RWPE2 (cell line): Measurements from ENCODE around the gene SULT1E1.
A peak's percentile ranks its signal among the peaks of the same experiment; 100 is the strongest.

Source experiments
- ATAC-seq: fragments of 200-7000 bp; cut with Tn5 transposase; 3 replicates; pipeline ENCODE4 v1.9.1; 2021; ENCODE audit warnings: low read depth
- DNase-seq: peaks from one replicate; pipeline ENCODE4 v3.0.0-alpha.2; 2020; ENCODE audit warnings: low spot score
- H3K27ac ChIP-seq: fragments of 450-650 bp; 2 replicates; pipeline ENCODE4 v1.5.1; 2017; ENCODE audit warnings: mild to moderate bottlenecking; ENCODE audit not compliant: poor library complexity, severe bottlenecking
- H3K27me3 ChIP-seq: fragments of 250-450 bp; sonication (Bioruptor Pico); 2 replicates; pipeline ENCODE4 v1.5.1; 2021; ENCODE audit warnings: mild to moderate bottlenecking, moderate library complexity; ENCODE audit not compliant: insufficient read depth, poor library complexity, severe bottlenecking
- H3K36me3 ChIP-seq: fragments of 250-450 bp; sonication (Bioruptor Pico); 2 replicates; pipeline ENCODE4 v1.5.1; 2020; ENCODE audit warnings: low read depth, mild to moderate bottlenecking, moderate library complexity
- H3K4me1 ChIP-seq: fragments of 250-450 bp; sonication (Bioruptor Pico); 2 replicates; pipeline ENCODE4 v1.5.1; 2021; ENCODE audit warnings: mild to moderate bottlenecking, moderate library complexity; ENCODE audit not compliant: insufficient read depth, poor library complexity, severe bottlenecking
- H3K4me3 ChIP-seq: fragments of 250-450 bp; sonication (Bioruptor Pico); 2 replicates; pipeline ENCODE4 v1.5.1; 2021; ENCODE audit warnings: mild to moderate bottlenecking, moderate library complexity; ENCODE audit not compliant: severe bottlenecking
- H3K9me3 ChIP-seq: fragments of 250-450 bp; sonication (Bioruptor Pico); 2 replicates; pipeline ENCODE4 v1.5.1; 2021; ENCODE audit warnings: mild to moderate bottlenecking, moderate library complexity; ENCODE audit not compliant: severe bottlenecking
- CTCF ChIP-seq: fragments of 450-650 bp; IDR thresholded peaks from one replicate; pipeline ENCODE4 v1.5.1; 2017; ENCODE audit warnings: mild to moderate bottlenecking, moderate library complexity; ENCODE audit not compliant: poor library complexity, severe bottlenecking

SULT1E1 gene

GRCh38 chr4:69823481-69824186 is 36.3 kb downstream of the SULT1E1 start:
- DNase-seq (no peak), ATAC-seq (peak; percentile 89)
- Histone ChIP-seq H3K4me3 (no peak overlapping the region), H3K36me3 (no peaks in the 10 kb centered on the region), H3K27me3 (no peaks in the 10 kb centered on the region), H3K9me3 (no peaks in the 10 kb centered on the region), H3K27ac (no peak overlapping the region), H3K4me1 (no peaks in the 10 kb centered on the region)
- TF ChIP-seq CTCF = peak; percentile 75

GRCh38 chr4:69823048-69823447 is 36.9 kb downstream of the SULT1E1 start:
- no peaks in the 10 kb centered on the region for H3K9me3 ChIP-seq
- no peaks in the 10 kb centered on the region for H3K4me1 ChIP-seq
- DNase-seq (no peak), ATAC-seq (no peak)
- TF ChIP-seq CTCF = no peak
- H3K36me3 ChIP-seq = no peaks in the 10 kb centered on the region
- no peaks in the 10 kb centered on the region for H3K27me3 ChIP-seq
- no peak overlapping the region for H3K4me3 ChIP-seq
- no peak overlapping the region for H3K27ac ChIP-seq

GRCh38 chr4:69822198-69822597 is 37.7 kb downstream of the SULT1E1 start:
- DNase-seq (no peak), ATAC-seq (no peak)
- H3K4me3 ChIP-seq = no peak overlapping the region
- no peaks in the 10 kb centered on the region for H3K36me3 ChIP-seq
- no peaks in the 10 kb centered on the region for H3K9me3 ChIP-seq
- no peaks in the 10 kb centered on the region for H3K27me3 ChIP-seq
- TF ChIP-seq CTCF = no peak
- no peak overlapping the region for H3K27ac ChIP-seq
- H3K4me1 ChIP-seq = no peaks in the 10 kb centered on the region

GRCh38 chr4:69818060-69818639 is 41.8 kb downstream of the SULT1E1 start:
- ATAC-seq (no peak), DNase-seq (no peak)
- H3K4me1 ChIP-seq = no peaks in the 10 kb centered on the region
- H3K4me3 ChIP-seq = no peak overlapping the region
- no peaks in the 10 kb centered on the region for H3K9me3 ChIP-seq
- H3K27me3 ChIP-seq = no peaks in the 10 kb centered on the region
- no peak for TF ChIP-seq CTCF
- no peak overlapping the region for H3K27ac ChIP-seq
- no peaks in the 10 kb centered on the region for H3K36me3 ChIP-seq

GRCh38 chr4:69816236-69816635 is 43.7 kb downstream of the SULT1E1 start:
- no peak for DNase-seq
- no peaks in the 10 kb centered on the region for H3K36me3 ChIP-seq
- no peaks in the 10 kb centered on the region for H3K27me3 ChIP-seq
- no peak for ATAC-seq
- no peak overlapping the region for H3K4me3 ChIP-seq
- H3K4me1 ChIP-seq = no peaks in the 10 kb centered on the region
- no peak overlapping the region for H3K27ac ChIP-seq
- TF ChIP-seq CTCF = no peak
- no peaks in the 10 kb centered on the region for H3K9me3 ChIP-seq
